GM21526 (cell line): Measurements from ENCODE around the gene FKRP.

ENCODE experiments used
- ATAC-seq: cut with Tn5 transposase; IDR thresholded peaks from one replicate; pipeline ENCODE4 v1.9.1; 2021; ENCODE audit warnings: moderate library complexity; ENCODE audit not compliant: unreplicated experiment, low FRiP score

FKRP gene

GRCh38 chr19:46731007-46731501 lies 14.8 kb upstream of the FKRP start:
- no peak for ATAC-seq

GRCh38 chr19:46731584-46731983 lies 14.3 kb upstream of the FKRP start:
- no peak for ATAC-seq

- no peak for ATAC-seq
These were observed 13.5 kb upstream of the FKRP start for GRCh38 chr19:46732172-46732938.

GRCh38 chr19:46732966-46733689 lies 12.7 kb upstream of the FKRP start:
- ATAC-seq = no peak

- no peak for ATAC-seq
These were observed 12.1 kb upstream of the FKRP start for GRCh38 chr19:46733690-46734292.

- ATAC-seq = no peak
These were observed 9.1 kb upstream of the FKRP start for GRCh38 chr19:46736531-46737297.

- ATAC-seq = no peak
These were observed 8.6 kb upstream of the FKRP start for GRCh38 chr19:46737298-46737654.

- ATAC-seq = no peak
These were observed 8.1 kb upstream of the FKRP start for GRCh38 chr19:46737761-46738171.

- no peak for ATAC-seq
These were observed 6.5 kb upstream of the FKRP start for GRCh38 chr19:46739290-46739771.

- ATAC-seq = no peak
These were observed 4.4 kb upstream of the FKRP start for GRCh38 chr19:46741447-46741846.

GRCh38 chr19:46742926-46743480 lies 2.9 kb upstream of the FKRP start:
- no peak for ATAC-seq

- ATAC-seq = no peak
These were observed 1.7 kb upstream of the FKRP start for GRCh38 chr19:46744005-46744691.

GRCh38 chr19:46745030-46745429 lies 827 bp upstream of the FKRP start:
- no peak for ATAC-seq

GRCh38 chr19:46746281-46747057 lies 612 bp downstream of the FKRP start, which contains the start of gene STRN4:
TSS of gene STRN4 (minus strand) at chr19:46746450. CDS start at chr19:46746430, 20 bp downstream.
- ATAC-seq = no peak

GRCh38 chr19:46748325-46749109 lies 2.7 kb downstream of the FKRP start:
- ATAC-seq = no peak

GRCh38 chr19:46753420-46754155 lies 7.7 kb downstream of the FKRP start:
- ATAC-seq = no peak

- ATAC-seq = no peak
These were observed 9.4 kb downstream of the FKRP start for GRCh38 chr19:46755077-46755852.
